Fibroblast of skin of left quadriceps (primary cell): ENCODE data around the gene FAM163B.

Experiments used
- DNase-seq, 2 experiments: peaks; one replicate each; pipeline ENCODE4 v3.0.0-alpha.2; 2013; ENCODE audit warnings: low read depth in 2 of 2

FAM163B gene

GRCh38 chr9:133599470-133600173 lies 9.6 kb downstream of the FAM163B start:
- DNase-seq, result no peak

- DNase-seq, result no peak
Observed at GRCh38 chr9:133598978-133599377, 10.2 kb downstream of the FAM163B start.

- DNase-seq, result no peak
Observed at GRCh38 chr9:133597316-133597957, 11.8 kb downstream of the FAM163B start.

- DNase-seq, result no peak
Observed at GRCh38 chr9:133595910-133596309, 13.3 kb downstream of the FAM163B start.

GRCh38 chr9:133594310-133594709 lies 14.9 kb downstream of the FAM163B start:
- no peak for DNase-seq

GRCh38 chr9:133593587-133594253 lies 15.5 kb downstream of the FAM163B start:
- DNase-seq, result no peak

GRCh38 chr9:133592731-133593409 lies 16.3 kb downstream of the FAM163B start:
- DNase-seq, result no peak

- DNase-seq, result no peak
Observed at GRCh38 chr9:133591985-133592384, 17.2 kb downstream of the FAM163B start.

- DNase-seq, result no peak
Observed at GRCh38 chr9:133591116-133591910, 17.9 kb downstream of the FAM163B start.

- no peak for DNase-seq
Observed at GRCh38 chr9:133590231-133590855, 18.8 kb downstream of the FAM163B start.

GRCh38 chr9:133589454-133590227 lies 19.5 kb downstream of the FAM163B start:
- DNase-seq, result no peak

GRCh38 chr9:133587466-133587865 lies 21.7 kb downstream of the FAM163B start:
- no peak for DNase-seq

GRCh38 chr9:133587051-133587450 lies 22.1 kb downstream of the FAM163B start:
- no peak for DNase-seq

GRCh38 chr9:133585481-133586351 lies 23.5 kb downstream of the FAM163B start:
- DNase-seq, result no peak

- no peak for DNase-seq
Observed at GRCh38 chr9:133584559-133585476, 24.4 kb downstream of the FAM163B start.

- DNase-seq, result no peak
Observed at GRCh38 chr9:133584167-133584558, 25.0 kb downstream of the FAM163B start.

- DNase-seq, result no peak
Observed at GRCh38 chr9:133583586-133583985, 25.6 kb downstream of the FAM163B start.

GRCh38 chr9:133583111-133583510 lies 26.1 kb downstream of the FAM163B start:
- DNase-seq, result no peak
